Measurements from ENCODE around the gene KCNJ1.

KCNJ1 gene

GRCh38 chr11:128879817-128880216, 12.7 kb upstream of the KCNJ1 start:
- H3K4me1 ChIP-seq (ENCODE audit: insufficient read depth, low read length), result no peaks in the 10 kb centered on the region
- H3K9ac ChIP-seq (ENCODE audit: low read depth, low read length), result no peak overlapping the region
- H3K36me3 ChIP-seq (ENCODE audit: insufficient read depth, low read length), result no peaks in the 10 kb centered on the region
- no peaks in the 10 kb centered on the region for H3K9me3 ChIP-seq (ENCODE audit: control insufficient read depth, insufficient read depth, low read length)

GRCh38 chr11:128878455-128878854, 11.4 kb upstream of the KCNJ1 start:
- Histone ChIP-seq H3K4me1 (ENCODE audit: insufficient read depth, low read length) (no peaks in the 10 kb centered on the region), H3K9ac (ENCODE audit: low read depth, low read length) (no peak overlapping the region), H3K9me3 (ENCODE audit: control insufficient read depth, insufficient read depth, low read length) (no peaks in the 10 kb centered on the region), H3K36me3 (ENCODE audit: insufficient read depth, low read length) (no peaks in the 10 kb centered on the region)

GRCh38 chr11:128877726-128878125, 10.6 kb upstream of the KCNJ1 start:
- Histone ChIP-seq H3K4me1 (ENCODE audit: insufficient read depth, low read length) (peaks cover under 1% of the 10 kb centered on the region), H3K36me3 (ENCODE audit: insufficient read depth, low read length) (no peaks in the 10 kb centered on the region), H3K9me3 (ENCODE audit: control insufficient read depth, insufficient read depth, low read length) (no peaks in the 10 kb centered on the region), H3K9ac (ENCODE audit: low read depth, low read length) (no peak overlapping the region)

GRCh38 chr11:128876133-128876650, 9.1 kb upstream of the KCNJ1 start:
- no peaks in the 10 kb centered on the region for H3K9me3 ChIP-seq (ENCODE audit: control insufficient read depth, insufficient read depth, low read length)
- no peaks in the 10 kb centered on the region for H3K36me3 ChIP-seq (ENCODE audit: insufficient read depth, low read length)
- no peak overlapping the region for H3K9ac ChIP-seq (ENCODE audit: low read depth, low read length)
- peaks cover 16% of the 10 kb centered on the region for H3K4me1 ChIP-seq (ENCODE audit: insufficient read depth, low read length)

- H3K9ac ChIP-seq (ENCODE audit: low read depth, low read length), result no peak overlapping the region
- no peaks in the 10 kb centered on the region for H3K9me3 ChIP-seq (ENCODE audit: control insufficient read depth, insufficient read depth, low read length)
- H3K4me1 ChIP-seq (ENCODE audit: insufficient read depth, low read length), result peaks cover 20% of the 10 kb centered on the region
- H3K36me3 ChIP-seq (ENCODE audit: insufficient read depth, low read length), result no peaks in the 10 kb centered on the region
These were observed 7.3 kb upstream of the KCNJ1 start for GRCh38 chr11:128874427-128874826.

GRCh38 chr11:128872594-128872993, 5.5 kb upstream of the KCNJ1 start:
- H3K9ac ChIP-seq (ENCODE audit: low read depth, low read length), result no peak overlapping the region
- H3K36me3 ChIP-seq (ENCODE audit: insufficient read depth, low read length), result no peaks in the 10 kb centered on the region
- peaks cover 20% of the 10 kb centered on the region for H3K4me1 ChIP-seq (ENCODE audit: insufficient read depth, low read length)
- H3K9me3 ChIP-seq (ENCODE audit: control insufficient read depth, insufficient read depth, low read length), result no peaks in the 10 kb centered on the region

- Histone ChIP-seq H3K9ac (ENCODE audit: low read depth, low read length) (no peak overlapping the region), H3K36me3 (ENCODE audit: insufficient read depth, low read length) (no peaks in the 10 kb centered on the region), H3K9me3 (ENCODE audit: control insufficient read depth, insufficient read depth, low read length) (no peaks in the 10 kb centered on the region), H3K4me1 (ENCODE audit: insufficient read depth, low read length) (peaks cover 20% of the 10 kb centered on the region)
These were observed 5.0 kb upstream of the KCNJ1 start for GRCh38 chr11:128872094-128872493.

GRCh38 chr11:128871168-128871610, 4.1 kb upstream of the KCNJ1 start:
- no peaks in the 10 kb centered on the region for H3K9me3 ChIP-seq (ENCODE audit: control insufficient read depth, insufficient read depth, low read length)
- H3K9ac ChIP-seq (ENCODE audit: low read depth, low read length), result no peak overlapping the region
- peaks cover 20% of the 10 kb centered on the region for H3K4me1 ChIP-seq (ENCODE audit: insufficient read depth, low read length)
- H3K36me3 ChIP-seq (ENCODE audit: insufficient read depth, low read length), result no peaks in the 10 kb centered on the region

GRCh38 chr11:128868841-128869671, 2.0 kb upstream of the KCNJ1 start:
- Histone ChIP-seq H3K4me1 (ENCODE audit: insufficient read depth, low read length) (peaks cover 20% of the 10 kb centered on the region), H3K9ac (ENCODE audit: low read depth, low read length) (no peak overlapping the region), H3K36me3 (ENCODE audit: insufficient read depth, low read length) (no peaks in the 10 kb centered on the region)

GRCh38 chr11:128865490-128865889, 1.6 kb downstream of the KCNJ1 start:
- no peaks in the 10 kb centered on the region for H3K36me3 ChIP-seq (ENCODE audit: insufficient read depth, low read length)
- no peaks in the 10 kb centered on the region for H3K9me3 ChIP-seq (ENCODE audit: control insufficient read depth, insufficient read depth, low read length)
- H3K4me1 ChIP-seq (ENCODE audit: insufficient read depth, low read length), result peaks cover 14% of the 10 kb centered on the region
- no peak overlapping the region for H3K9ac ChIP-seq (ENCODE audit: low read depth, low read length)

More at GRCh38 chr11:128868841-128869671, 2.0 kb upstream of the KCNJ1 start:
- H3K9me3 ChIP-seq (ENCODE audit: control insufficient read depth, insufficient read depth, low read length), result no peaks in the 10 kb centered on the region

- no peak overlapping the region for H3K9ac ChIP-seq (ENCODE audit: low read depth, low read length)
- H3K9me3 ChIP-seq (ENCODE audit: control insufficient read depth, insufficient read depth, low read length), result no peaks in the 10 kb centered on the region
- H3K36me3 ChIP-seq (ENCODE audit: insufficient read depth, low read length), result no peaks in the 10 kb centered on the region
- peaks cover 13% of the 10 kb centered on the region for H3K4me1 ChIP-seq (ENCODE audit: insufficient read depth, low read length)
These were observed 4.0 kb downstream of the KCNJ1 start for GRCh38 chr11:128862908-128863660.

- Histone ChIP-seq H3K9ac (ENCODE audit: low read depth, low read length) (no peak overlapping the region), H3K4me1 (ENCODE audit: insufficient read depth, low read length) (peaks cover 13% of the 10 kb centered on the region), H3K36me3 (ENCODE audit: insufficient read depth, low read length) (no peaks in the 10 kb centered on the region), H3K9me3 (ENCODE audit: control insufficient read depth, insufficient read depth, low read length) (no peaks in the 10 kb centered on the region)
These were observed 4.7 kb downstream of the KCNJ1 start for GRCh38 chr11:128862406-128862805.

GRCh38 chr11:128860571-128861361, 6.3 kb downstream of the KCNJ1 start:
- peaks cover 13% of the 10 kb centered on the region for H3K4me1 ChIP-seq (ENCODE audit: insufficient read depth, low read length)
- H3K9ac ChIP-seq (ENCODE audit: low read depth, low read length), result no peak overlapping the region
- H3K36me3 ChIP-seq (ENCODE audit: insufficient read depth, low read length), result no peaks in the 10 kb centered on the region
- H3K9me3 ChIP-seq (ENCODE audit: control insufficient read depth, insufficient read depth, low read length), result no peaks in the 10 kb centered on the region
